Measurements from ENCODE around the gene YPEL4.
"Not testable (repeated sequence)": the region's sequence is repeated elsewhere in the genome, so short reads cannot be mapped to it uniquely, and the experiment has no call there.

YPEL4 gene

DNA sequence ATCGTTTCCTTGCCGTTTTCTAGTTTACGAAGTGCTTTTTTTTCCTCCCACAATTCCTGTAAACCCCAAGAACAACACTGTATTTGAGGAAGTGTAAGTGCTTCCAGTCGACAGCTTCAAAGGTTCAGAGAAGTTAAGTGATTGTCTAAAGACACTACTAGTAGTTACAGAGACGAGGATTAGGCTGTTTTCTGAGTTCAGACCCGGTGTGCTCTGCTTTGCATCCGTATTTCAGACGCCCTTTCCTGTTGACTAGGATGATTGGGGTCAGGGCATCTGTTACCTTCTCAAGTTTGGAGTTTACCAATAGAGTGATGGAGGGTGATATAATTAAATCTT is 8.3 kb upstream of the YPEL4 start:
- DNase-seq (ENCODE audit: low read depth), result no peak
- H3K4me3 ChIP-seq (ENCODE audit: low read length), result peak overlapping the region; percentile 89
- TF ChIP-seq, protein P1, sequence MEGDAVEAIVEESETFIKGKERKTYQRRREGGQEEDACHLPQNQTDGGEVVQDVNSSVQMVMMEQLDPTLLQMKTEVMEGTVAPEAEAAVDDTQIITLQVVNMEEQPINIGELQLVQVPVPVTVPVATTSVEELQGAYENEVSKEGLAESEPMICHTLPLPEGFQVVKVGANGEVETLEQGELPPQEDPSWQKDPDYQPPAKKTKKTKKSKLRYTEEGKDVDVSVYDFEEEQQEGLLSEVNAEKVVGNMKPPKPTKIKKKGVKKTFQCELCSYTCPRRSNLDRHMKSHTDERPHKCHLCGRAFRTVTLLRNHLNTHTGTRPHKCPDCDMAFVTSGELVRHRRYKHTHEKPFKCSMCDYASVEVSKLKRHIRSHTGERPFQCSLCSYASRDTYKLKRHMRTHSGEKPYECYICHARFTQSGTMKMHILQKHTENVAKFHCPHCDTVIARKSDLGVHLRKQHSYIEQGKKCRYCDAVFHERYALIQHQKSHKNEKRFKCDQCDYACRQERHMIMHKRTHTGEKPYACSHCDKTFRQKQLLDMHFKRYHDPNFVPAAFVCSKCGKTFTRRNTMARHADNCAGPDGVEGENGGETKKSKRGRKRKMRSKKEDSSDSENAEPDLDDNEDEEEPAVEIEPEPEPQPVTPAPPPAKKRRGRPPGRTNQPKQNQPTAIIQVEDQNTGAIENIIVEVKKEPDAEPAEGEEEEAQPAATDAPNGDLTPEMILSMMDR (conservative IDR thresholded peaks at IDR 0.05; ENCODE audit: low read length), result no peak

GRCh38 chr11:57657194-57658022 is 7.7 kb upstream of the YPEL4 start, which contains the start of gene CLP1:
Gene CLP1, plus strand, starts transcription at chr11:57657762. Its CDS starts 1,715 bp downstream, at chr11:57659477.
- peak within 1 kb of the TSS; percentile 89 for H3K4me3 ChIP-seq (ENCODE audit: low read length)
- TF ChIP-seq, protein P1 (conservative IDR thresholded peaks at IDR 0.05; ENCODE audit: low read length), result peak; percentile 11; the same call in 1 of the 2 replicates
- peak; percentile 98 for DNase-seq (ENCODE audit: low read depth)

DNA sequence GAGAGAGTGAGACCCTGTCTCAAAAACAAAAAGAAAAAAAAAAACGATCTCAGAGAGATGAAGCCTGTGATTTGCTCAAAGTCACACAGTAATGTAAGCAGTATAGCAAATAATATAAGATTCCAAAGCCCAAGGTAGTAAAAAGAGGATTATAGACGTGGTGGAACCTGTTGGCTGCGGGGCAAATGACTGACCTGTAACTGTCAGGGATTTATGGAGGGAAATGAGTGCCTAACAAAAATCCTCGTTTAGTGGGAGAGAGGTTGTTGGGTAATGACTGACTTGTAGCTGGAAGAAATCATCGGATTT is 7.1 kb upstream of the YPEL4 start:
- no peak for DNase-seq (ENCODE audit: low read depth)
- TF ChIP-seq, protein P1 (conservative IDR thresholded peaks at IDR 0.05; ENCODE audit: low read length), result no peak
- H3K4me3 ChIP-seq (ENCODE audit: low read length), result peak overlapping the region; percentile 69

DNA sequence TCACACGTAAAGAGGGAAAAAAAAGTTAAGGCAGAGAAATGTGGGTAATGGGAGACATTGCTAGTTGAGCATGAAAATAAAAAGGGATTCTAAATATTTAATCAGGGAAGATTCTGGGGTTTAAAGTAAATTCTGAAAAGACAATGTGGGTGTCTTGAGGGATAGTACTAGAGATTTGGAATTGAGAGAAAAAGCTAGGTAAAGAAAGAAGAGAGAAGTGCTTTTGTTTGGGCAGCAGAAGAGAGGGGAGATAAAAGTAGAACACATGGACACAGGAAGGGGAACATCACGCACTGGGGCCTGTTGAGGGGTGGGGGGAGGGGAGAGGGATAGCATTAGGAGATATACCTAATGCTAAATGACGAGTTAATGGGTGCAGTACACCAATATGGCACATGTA is 3.5 kb upstream of the YPEL4 start:
- H3K4me3 ChIP-seq (ENCODE audit: low read length), result no peak overlapping the region
- TF ChIP-seq, protein P1 (conservative IDR thresholded peaks at IDR 0.05; ENCODE audit: low read length), result no peak
- no peak for DNase-seq (ENCODE audit: low read depth)

DNA sequence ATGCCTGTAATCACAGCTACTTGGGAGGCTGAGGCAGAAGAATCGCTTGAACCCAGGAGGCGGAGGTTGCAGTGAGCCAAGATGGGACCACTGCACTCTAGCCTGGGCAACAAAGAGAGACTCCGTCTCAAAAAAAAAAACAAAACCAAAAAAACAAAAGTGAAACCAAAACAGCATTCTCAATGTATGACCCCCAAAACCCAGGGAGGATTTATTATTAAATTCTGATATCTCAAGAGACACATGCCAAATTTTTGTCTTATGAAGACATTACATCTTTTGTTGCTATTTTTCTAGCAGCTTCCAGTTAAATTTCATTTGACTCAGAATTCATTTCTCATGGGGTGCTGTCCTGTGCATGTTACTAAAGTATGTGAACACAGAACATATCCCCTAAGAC is 3.0 kb upstream of the YPEL4 start:
- no peak for DNase-seq (ENCODE audit: low read depth)
- TF ChIP-seq, protein P1 (conservative IDR thresholded peaks at IDR 0.05; ENCODE audit: low read length), result no peak
- no peak overlapping the region for H3K4me3 ChIP-seq (ENCODE audit: low read length)

- not testable (repeated sequence) for H3K4me3 ChIP-seq (ENCODE audit: low read length); DNase-seq (ENCODE audit: low read depth)
These were observed 2.5 kb upstream of the YPEL4 start for GRCh38 chr11:57652230-57652629.

DNA sequence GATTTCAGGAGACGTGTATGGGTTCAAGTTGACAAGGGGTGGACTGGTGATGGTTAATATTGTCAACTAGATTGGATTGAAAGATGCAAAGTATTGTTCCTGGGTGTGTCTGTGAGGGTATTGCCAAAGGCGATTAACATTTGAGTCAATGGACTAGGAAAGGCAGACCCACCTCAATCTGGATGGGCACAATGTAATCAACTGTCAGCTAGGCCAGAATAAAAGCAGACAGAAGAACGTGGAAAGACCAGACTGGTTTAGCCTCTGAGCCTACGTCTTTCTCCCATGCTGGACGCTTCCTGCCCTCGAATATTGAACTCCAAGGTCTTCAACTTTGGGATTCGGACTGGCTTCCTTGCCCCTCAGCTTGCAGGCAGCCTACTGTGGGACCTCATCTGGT is 1.7 kb upstream of the YPEL4 start:
- DNase-seq (ENCODE audit: low read depth), result no peak
- no peak overlapping the region for H3K4me3 ChIP-seq (ENCODE audit: low read length)
- TF ChIP-seq, protein P1 (conservative IDR thresholded peaks at IDR 0.05; ENCODE audit: low read length), result no peak

Data from AG10803 (cell line).